Measurements from ENCODE around the gene SERPINB12.

The SERPINB12 gene

DNA sequence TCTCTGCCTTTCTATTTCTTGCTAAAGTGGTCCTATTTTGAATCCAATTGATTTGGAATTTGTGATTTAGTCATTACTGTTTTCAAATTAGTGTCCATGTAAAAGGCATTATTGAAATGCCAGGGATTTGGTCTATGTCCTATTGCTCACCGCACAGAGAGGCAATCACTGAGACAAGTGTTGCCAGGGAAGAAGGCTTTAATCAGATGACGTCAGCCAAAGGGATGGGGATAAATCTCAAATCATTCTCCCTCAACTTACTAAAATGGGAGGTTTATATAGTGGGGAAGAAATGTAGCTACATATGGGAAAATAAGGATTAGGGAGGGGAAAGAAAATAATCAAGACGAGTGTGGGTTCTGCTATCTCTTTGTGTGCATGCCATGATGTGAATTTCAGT, 9.6 kb downstream of the SERPINB12 start:
- no peak for DNase-seq

DNA sequence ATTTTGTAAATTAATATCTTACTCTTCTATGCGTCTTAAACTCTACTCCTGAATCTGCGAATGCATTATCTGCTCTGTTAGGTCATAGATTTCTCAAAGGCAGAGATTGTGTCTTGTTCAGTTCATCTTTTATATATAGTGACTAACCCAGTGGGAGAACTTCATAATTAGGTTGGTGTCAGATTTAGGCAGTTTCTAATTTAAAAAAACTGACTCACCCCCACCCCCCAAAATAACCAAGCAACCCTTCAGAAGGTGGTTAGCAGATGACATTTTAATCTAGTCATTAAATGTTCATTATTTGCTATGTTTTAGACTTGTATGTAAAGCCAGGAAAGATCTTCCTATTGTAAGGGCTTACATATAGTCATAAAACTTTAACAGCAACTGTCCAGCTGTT, 10.4 kb downstream of the SERPINB12 start:
- DNase-seq: no peak

DNA sequence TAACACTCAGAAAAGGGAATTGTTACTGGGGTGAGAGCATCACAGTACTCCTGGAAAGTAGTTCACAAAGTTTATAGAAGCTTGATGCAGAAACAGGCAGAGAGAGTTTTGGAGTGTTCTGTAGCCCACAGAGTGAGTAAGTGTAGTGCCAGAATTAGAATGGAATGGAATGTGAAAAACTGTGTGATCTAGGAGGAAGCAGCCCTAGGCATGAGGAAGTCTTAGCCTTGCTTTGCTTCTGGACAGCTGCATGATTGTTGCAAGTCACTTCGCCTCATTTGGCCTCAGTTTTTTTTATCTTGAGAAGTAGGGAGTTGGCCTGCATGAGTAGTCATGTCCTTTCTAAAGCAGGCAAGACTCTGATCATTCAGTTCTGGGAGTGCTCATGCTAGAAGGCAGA, 10.9 kb downstream of the SERPINB12 start:
- no peak for DNase-seq

DNA sequence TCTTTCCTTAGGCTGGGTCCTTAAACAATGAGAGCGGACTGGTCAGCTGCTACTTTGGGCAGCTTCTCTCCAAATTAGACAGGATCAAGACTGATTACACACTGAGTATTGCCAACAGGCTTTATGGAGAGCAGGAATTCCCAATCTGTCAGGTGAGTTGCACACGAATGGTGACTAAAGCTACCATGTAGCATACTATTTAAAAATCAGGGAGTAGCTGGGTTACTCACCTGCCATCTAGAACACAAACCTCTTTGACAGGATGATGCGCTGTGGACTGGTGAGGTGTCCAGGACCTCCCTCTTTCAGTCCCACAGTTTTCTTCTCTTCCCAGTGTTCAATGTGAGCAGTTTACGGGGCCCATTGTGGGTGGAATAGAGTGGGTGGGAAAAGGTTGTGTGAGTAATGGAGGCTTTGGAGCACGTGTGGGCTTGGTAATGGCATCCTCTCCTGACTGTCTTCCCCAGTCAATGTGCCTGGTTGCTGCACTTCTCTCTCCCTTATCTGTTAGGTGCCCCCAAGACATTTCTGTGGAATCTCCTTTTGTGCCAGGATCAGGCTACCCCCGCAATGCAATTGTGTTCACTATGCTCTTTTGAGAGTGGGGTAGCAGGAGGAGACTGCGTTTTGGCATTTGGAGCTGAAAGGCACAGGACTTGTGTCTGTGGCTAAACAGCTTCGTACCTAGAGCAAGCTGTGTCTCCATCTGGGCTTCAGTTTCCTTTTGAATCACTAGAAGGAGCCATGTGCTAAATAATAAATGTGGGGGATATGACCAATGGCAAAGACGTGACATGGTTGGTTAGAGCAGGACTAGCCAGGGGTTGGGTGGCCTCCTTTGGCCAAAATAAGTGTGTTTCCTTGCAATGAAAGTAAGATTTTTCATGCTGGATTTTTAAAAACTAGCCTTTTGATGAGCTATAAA, 17.7 kb downstream of the SERPINB12 start:
- DNase-seq: no peak

DNA sequence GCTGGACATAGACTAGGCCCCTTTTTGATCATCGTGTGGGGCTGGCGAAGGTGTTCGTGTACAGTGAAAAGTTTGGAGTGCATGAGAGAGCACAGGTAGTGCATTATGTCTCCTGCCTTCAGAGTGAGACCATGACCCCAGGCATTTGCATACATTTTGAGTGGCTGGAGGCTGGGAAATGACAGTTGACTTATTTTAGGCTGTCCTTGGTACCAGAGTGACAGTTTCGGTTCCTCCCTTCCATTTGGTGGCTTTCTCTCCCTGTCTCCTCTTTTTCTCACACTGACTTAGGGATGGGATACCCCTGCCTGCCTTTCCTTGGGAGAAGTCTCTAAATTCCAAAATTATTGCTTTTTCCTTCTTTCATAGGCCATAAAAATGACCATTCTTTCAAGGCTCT, 20.1 kb downstream of the SERPINB12 start:
- DNase-seq: no peak

DNA sequence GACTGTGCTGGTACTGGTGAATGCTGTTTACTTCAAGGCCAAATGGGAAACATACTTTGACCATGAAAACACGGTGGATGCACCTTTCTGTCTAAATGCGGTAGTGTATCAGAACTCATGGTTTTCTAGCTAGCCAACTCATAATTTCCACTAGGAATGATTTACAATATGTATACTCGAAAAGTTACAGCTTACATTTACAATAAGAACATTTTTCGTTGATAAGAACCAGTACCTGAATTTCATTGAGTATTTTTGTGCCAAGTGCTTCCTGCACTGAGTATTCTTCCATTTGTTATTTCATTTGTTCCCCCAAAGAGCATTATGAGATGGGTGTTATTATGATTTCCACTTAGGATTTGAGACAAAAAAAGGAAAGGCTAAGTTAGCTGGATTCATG, 21.9 kb downstream of the SERPINB12 start:
- DNase-seq: no peak

DNA sequence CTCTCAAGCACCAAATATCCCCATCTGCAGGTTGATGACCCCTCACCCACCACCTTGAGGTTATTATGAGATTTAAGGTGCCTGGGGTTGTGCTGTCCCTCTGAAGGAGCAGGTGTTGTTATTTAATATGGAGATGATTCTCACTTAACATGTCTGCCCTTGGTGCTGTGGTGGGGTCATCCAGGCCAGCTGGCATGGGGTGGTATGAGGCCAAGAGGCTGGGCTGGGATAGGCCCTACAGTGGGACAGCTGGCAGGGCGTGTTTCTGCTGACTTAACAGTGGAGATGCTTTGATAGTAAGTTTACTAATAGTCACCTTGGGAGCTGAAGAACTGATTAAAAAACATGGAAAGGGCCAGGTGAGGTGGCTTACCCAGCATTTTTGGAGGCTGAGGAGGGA, 22.4 kb downstream of the SERPINB12 start:
- DNase-seq: no peak

DNA sequence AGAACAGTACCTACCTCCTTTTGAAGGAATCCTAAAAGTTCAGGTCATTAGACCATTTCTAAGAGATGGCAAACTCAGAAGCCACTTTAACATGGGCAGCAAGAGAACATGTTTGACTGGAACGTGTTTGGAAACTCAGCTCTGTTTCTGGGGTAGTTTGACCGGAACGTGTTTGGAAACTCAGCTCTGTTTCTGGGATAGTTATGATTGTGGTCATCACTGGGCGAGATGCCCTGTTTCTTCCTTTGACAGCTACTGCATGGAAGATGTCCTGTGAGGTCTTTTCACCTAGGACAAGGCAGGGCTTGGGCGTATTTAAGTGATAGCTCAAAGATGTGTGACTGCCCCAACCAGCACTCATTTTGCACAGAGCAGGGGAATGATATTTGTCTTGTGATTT, 25.1 kb downstream of the SERPINB12 start:
- DNase-seq: no peak

DNA sequence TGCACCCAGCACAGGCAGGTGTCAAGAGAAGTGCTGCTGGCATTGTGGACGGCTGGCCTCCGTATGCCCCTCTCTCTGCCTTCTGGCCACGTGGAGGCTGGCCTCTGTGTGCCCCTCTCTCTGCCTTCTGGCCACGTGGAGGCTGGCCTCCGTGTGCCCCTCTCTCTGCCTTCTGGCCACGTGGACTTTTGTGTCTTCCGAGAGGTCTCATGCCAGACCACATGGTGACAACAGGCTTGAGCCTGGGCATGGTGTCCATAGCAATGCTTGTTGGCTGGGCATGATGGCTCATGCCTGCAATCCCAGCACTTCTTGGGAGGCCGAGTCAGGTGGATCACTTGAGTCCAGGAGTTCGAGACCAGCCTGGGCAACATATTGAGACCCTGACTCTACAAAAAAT, 25.7 kb downstream of the SERPINB12 start:
- no peak for DNase-seq

DNA sequence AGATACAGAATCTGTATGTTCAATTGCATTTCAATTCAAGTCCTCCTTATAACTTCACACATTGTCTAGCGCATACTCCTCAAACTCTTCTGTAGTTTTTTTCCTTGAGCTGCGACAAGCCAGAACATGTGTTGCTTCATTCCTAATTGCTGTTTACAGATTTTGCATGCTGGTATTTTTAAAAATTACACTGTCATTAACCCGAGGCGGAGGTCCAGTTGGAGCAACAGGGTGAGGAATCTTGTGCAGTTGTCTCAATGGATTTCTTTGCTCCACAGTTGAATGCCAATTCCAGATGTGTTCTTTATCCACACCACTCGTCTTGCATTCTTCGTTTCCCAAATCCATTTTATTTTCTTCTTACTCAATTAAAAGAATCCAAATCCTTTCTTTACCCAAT, 28.6 kb downstream of the SERPINB12 start:
- DNase-seq: no peak

DNA sequence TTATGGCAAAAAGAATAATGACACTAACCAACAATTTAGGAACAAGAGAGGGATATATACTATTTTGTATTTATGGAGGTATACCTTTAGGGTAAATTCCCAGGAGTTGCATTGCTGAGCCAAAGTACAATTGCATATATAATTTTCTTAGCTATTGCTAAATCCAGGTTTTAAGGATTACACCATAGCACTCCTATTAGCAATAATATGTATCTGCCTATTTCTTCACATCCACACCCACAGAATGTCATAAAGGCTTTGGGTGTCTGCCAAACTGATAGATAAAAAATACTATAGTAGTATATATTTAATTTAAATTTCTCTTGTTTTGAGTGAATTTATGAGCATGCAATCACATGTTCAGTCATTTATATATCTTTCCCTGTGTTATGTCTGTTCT, 33.5 kb downstream of the SERPINB12 start:
- no peak for DNase-seq

DNA sequence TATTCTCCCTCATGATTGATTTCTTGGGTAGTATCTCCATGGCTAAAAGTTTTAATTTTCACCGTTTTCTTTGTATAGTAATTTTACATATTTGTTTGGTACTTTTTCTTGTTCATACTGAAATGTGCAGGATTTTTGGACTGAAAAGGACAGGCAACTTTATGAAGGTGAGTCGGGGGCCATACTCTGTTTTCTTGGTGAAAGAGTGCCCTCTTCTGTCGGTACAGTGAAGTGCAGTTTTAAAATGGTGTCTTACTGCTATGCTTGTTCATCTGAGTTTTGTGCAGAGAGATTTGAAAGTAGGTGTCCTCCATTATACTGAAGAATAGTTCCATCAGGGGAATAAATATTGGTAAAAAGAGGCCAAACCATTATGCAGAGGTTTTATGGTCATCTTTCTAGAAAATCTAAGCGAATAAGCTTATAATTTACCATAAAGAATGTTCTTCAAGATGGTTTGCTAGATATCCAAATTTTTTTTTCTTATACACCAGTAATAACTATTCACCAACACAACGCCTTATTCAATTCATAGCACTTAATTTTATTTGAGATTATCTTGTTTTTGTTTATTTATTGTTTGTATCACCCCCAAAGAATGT, 36.3 kb downstream of the SERPINB12 start:
- peak; percentile 11 for DNase-seq

DNA sequence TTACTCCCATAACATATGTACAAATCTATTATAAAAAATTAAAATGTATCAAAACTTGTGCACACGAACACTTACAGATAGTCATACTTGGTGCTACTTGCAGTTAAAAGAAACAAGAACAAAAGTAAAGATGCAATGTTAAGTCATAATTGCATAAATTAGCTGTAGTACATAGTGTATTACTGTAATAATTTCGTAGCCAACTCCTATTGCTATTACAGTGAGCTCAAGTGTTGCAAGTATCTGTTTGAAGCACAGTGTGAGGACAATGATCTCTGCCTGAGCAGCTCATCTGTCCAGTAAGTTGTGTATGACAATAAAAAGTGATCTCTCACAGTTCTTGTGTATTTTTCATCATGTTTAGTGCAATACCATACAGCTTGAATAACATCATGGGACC, 37.4 kb downstream of the SERPINB12 start:
- DNase-seq: no peak

DNA sequence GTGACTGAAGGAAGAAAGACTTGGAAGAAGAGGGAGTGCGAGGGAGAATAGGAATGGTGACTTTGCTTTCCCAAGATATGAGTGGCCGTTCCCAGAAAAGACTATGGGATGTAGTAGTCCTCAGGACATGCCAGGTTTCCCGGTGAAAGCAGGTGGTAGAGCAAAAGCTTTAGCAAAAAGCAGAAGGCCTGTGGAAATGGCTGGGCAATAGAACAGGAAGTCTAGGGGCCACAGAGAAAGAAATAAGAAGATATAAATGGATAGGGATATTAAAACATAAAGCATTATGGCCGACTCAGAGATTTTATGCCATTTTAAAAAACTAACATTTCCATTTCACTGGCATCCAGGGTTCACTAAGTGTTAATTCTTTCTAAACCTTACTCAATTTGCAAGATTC, 43.8 kb downstream of the SERPINB12 start:
- DNase-seq: no peak

DNA sequence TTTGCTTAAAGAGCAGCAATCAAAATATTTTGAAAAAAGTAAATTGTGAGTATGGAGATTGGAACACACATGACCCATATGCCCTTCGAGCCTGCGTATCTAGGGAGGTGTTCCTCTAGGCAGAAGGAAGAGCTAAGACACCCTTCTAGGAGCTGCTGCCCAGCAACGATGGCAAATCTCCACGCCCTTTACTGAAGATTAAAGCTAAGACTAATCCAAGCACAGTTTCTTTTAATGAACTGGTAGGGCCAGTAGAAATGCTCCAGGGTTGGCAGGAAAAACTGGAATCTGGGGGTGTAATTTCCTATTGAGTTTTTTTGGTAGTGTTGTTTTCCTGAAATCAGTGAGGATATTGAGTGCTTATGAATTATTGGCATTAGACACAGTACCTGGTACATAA, 44.3 kb downstream of the SERPINB12 start:
- no peak for DNase-seq

DNA sequence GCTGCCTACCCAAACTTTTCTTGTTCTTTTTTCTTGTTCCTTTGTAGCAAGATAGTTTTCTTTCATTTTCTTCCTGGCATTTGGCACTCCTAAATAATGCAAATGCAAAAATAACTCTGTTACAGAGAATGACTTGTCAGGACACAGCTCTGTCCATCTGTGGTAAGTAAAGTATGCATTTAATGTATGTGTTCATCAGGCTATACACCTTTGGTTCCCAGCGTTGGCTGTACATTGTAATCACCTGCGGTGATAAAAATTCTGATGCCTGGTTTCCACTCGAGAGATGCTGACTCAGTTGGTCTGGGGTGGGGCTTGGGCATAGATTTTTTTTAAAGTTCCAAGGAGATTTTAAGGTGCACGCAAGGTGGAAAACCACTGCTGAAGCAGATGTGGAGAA, 44.8 kb downstream of the SERPINB12 start, which contains the start of gene SERPINB13:
Gene SERPINB13, plus strand, starts transcription at position 378 of the 400 bp plus-strand sequence. CDS start 1,325 bp downstream, outside the sequence.
- DNase-seq: no peak

DNA sequence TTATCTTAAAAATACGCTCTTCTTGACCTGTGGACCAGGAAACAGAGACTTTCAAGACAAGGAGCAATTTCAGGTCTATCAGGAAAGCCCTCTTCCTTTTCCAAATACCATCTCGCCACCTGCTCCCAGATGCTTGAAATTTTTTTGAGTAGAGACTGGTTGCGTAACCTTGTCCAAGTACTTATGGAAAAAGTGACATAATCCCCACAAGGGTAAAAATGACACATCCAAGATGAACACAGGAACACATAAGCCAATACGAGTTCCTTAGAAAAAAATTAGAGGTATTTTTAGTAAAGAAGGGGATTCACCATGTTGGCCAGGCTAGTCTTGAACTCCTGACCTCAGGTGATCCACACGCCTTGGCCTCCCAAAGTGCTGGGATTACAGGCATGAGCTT, 46.7 kb downstream of the SERPINB12 start:
- no peak for DNase-seq

DNA sequence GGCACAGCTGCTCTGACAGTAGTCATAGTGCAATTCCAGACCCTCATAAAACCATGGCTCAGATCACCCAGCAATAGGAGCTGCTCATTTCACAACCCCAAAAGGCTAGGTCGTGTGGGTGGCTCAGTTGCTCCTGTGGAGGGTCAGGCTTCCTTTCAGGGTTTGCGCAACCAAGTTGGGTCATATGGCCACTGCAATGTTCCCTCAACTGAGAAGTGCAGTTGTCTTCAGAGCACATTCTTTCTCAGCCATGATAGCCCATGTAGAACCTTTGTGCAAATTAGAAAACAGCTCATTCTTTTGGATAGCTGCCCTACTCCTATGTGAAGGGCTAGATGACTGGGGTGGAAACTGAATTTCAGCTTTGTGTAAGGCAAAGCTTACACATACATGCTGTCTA, 48.2 kb downstream of the SERPINB12 start:
- DNase-seq: no peak

DNA sequence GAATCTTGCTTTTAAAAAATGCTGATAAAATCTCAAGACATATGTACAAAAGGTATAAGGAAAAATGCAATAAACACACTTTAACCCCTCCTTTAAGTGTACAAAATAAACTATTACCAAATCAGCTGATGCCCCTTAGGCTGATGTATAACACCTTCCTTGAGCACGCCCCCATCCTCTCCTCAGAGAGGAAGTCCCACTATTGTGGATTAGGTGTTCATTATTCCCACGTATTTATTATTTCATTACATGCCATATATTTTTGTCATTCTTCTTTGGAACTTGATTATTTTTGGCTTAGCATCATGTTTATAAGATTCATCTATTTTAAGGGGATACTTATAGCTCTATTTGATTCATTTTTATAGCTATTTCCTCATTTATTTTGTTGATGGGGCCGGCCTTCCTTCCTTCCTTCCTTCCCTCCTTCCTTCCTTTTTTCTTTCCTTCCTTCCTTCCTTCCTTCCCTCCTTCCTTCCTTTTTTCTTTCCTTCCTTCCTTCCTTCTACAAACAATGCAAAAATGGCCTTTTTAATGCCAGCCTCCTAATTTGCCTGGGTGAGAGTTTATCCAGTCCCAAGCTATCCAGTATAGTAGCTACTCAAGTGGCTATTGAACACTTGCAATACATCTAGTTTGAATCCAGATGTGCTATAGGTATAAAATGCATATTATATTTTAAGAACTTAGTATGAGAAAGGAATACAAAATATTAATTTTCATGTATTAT, 49.0 kb downstream of the SERPINB12 start:
- DNase-seq: no peak

DNA sequence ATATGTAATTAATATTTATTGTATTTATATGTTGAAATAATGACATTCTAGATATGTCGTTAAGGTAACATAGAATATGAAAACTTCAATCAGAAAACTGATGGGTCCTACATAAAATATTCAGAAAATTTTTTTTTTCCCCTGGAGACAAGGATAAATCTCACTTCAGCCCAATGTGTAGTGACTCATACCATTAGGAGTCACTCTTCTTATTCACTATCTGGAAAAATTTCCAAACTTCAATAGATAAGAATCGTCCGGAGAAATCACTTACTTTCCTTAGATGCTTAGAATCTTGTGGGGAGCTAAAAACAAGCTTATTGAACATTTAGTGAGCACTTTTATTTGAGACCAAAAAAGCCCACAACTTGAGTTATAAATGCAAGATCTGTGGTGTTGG, 49.6 kb downstream of the SERPINB12 start:
- no peak for DNase-seq

DNA sequence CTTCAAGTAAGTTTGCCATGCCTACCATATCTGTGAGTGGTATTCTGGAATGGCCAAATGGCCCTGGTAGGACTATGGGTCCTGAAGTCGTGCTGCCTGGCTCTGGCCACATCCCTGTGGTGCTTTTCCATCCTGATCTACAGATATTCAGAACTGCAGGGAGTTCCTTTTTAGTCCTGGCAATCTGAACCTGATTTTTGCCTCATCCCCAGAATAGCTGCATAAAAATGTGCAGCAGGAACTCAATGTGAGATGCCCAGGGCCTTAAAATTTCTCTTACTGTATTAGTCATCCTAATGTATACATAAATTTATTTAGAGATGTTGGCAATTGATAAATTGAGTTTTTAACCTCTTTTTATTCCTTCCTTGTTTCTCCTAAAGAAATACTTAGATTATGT, 50.3 kb downstream of the SERPINB12 start:
- no peak for DNase-seq

DNA sequence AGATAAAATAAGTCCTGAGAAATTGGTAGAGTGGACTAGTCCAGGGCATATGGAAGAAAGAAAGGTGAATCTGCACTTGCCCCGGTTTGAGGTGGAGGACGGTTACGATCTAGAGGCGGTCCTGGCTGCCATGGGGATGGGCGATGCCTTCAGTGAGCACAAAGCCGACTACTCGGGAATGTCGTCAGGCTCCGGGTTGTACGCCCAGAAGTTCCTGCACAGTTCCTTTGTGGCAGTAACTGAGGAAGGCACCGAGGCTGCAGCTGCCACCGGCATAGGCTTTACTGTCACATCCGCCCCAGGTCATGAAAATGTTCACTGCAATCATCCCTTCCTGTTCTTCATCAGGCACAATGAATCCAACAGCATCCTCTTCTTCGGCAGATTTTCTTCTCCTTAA, 54.8 kb downstream of the SERPINB12 start:
- no peak for DNase-seq

DNA sequence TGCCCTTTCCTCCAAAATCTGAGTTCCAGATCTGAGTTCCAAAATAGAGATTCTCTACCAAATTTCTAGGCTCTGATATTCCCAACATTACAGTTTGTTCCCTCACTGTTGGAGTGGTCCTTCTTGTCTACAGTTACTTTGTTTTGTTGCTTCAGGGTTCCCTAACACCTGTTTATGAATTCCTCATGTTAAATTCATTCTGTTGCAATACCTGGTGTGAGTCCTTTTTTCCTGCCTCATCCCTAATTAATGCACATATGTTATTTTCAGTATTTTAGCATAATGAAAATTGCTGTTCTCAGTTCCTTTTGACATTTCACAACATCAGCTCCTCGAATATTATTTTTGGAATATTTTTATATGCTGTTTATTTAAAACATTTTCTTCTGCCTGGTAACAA, 61.2 kb downstream of the SERPINB12 start:
- no peak for DNase-seq

DNA sequence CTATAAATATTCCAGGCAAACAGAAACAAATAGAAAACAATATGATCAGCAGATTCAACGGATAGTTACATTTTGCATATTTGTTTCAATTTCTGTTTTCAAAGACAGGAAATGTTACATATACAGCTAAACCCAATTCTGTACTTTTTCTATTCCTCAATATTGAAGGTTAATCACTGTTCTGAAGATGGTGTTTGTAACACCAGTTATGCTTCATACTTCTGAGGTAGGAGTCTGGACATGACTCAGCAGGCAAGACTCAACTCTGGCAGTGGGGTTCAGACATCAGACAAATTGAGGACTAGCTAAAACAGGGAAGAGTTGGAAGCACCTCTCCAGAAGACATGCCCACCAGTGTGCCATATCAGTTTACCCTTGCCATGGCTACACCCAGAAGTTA, 61.6 kb downstream of the SERPINB12 start:
- no peak for DNase-seq
